GM18526 (cell line): Measurements from ENCODE around the gene DOHH.

Source experiments
- POLR2A ChIP-seq: IDR thresholded peaks from 3 replicates; pipeline ENCODE4 v1.6.1; 2011; ENCODE audit not compliant: insufficient read length; ENCODE audit errors: extremely low read depth

Gene DOHH

GRCh38 chr19:3527238-3527910, 26.9 kb upstream of the DOHH start:
- TF ChIP-seq POLR2A, result no peak

GRCh38 chr19:3526507-3527237, 26.2 kb upstream of the DOHH start:
- TF ChIP-seq POLR2A, result no peak

GRCh38 chr19:3524904-3525451, 24.5 kb upstream of the DOHH start:
- TF ChIP-seq POLR2A, result no peak

- TF ChIP-seq POLR2A, result no peak
These were observed 23.8 kb upstream of the DOHH start for GRCh38 chr19:3524078-3524842.

- no peak for TF ChIP-seq POLR2A
These were observed 23.0 kb upstream of the DOHH start for GRCh38 chr19:3523361-3524077.

GRCh38 chr19:3522421-3523360, 22.2 kb upstream of the DOHH start:
- no peak for TF ChIP-seq POLR2A

- TF ChIP-seq POLR2A, result no peak
These were observed 20.6 kb upstream of the DOHH start for GRCh38 chr19:3521104-3521445.

GRCh38 chr19:3520166-3521103, 20.0 kb upstream of the DOHH start:
- TF ChIP-seq POLR2A, result no peak

- TF ChIP-seq POLR2A, result no peak
These were observed 18.7 kb upstream of the DOHH start for GRCh38 chr19:3519126-3519525.

GRCh38 chr19:3518659-3519058, 18.2 kb upstream of the DOHH start:
- TF ChIP-seq POLR2A, result no peak

GRCh38 chr19:3518255-3518654, 17.8 kb upstream of the DOHH start:
- no peak for TF ChIP-seq POLR2A

- TF ChIP-seq POLR2A, result no peak
These were observed 17.2 kb upstream of the DOHH start for GRCh38 chr19:3517638-3518037.

- no peak for TF ChIP-seq POLR2A
These were observed 16.3 kb upstream of the DOHH start for GRCh38 chr19:3516675-3517207.

- no peak for TF ChIP-seq POLR2A
These were observed 15.5 kb upstream of the DOHH start for GRCh38 chr19:3515891-3516422.
